ENCODE data around the gene PARP3.
"Not testable (repeated sequence)": the region's sequence is repeated elsewhere in the genome, so short reads cannot be mapped to it uniquely, and the experiment has no call there.

The PARP3 gene

GRCh38 chr3:51982838-51983577, 40.8 kb downstream of the PARP3 start, which contains the start of gene ACY1:
ACY1 (plus strand) TSS chr3:51983535; CDS start chr3:51984065, 530 bp downstream.
- Histone ChIP-seq H3K27ac (peak within 1 kb of the TSS; percentile 78 to 95 (median 86)), H3K4me1 (peaks cover 33 to 48% (median 41%) of the 10 kb centered on the region in 10 experiments), H3K36me3 (peaks cover 0 to 19% (median 8%) of the 10 kb centered on the region in 11 experiments; a peak in 8 of 22 replicates), H3K4me2 (peak within 1 kb of the TSS; percentile 87 to 97 (median 93)), H3K4me3 (peak within 1 kb of the TSS; percentile 59 to 84 (median 68)), H3K9me3 (replicated peaks in 1 of 11) (0 out of 22 replicates have a peak, but pooled peaks cover 0 to 7% (median 0%) of the 10 kb centered on the region in 11 experiments), H3K27me3 (no peaks in the 10 kb centered on the region), H4K20me1 (peaks cover 0 to 16% (median 0%) of the 10 kb centered on the region in 11 experiments; a peak in 8 of 22 replicates), H3K9ac (peak within 1 kb of the TSS; percentile 80 to 92 (median 87))
- no peak for TF ChIP-seq Cebpa-rat (IDR thresholded peaks at IDR 0.05)

GRCh38 chr3:51983578-51984268, 41.6 kb downstream of the PARP3 start:
- Histone ChIP-seq H3K4me1 (peaks cover 32 to 45% (median 41%) of the 10 kb centered on the region in 10 experiments), H3K27ac (peak overlapping the region; percentile 78 to 95 (median 86)), H3K9ac (peak overlapping the region; percentile 80 to 92 (median 87)), H3K9me3 (replicated peaks in 1 of 11) (0 out of 22 replicates have a peak, but pooled peaks cover 0 to 7% (median 0%) of the 10 kb centered on the region in 11 experiments), H4K20me1 (peaks cover 0 to 23% (median 5%) of the 10 kb centered on the region in 11 experiments; a peak in 13 of 22 replicates), H3K27me3 (no peaks in the 10 kb centered on the region), H3K36me3 (peaks cover 0 to 19% (median 8%) of the 10 kb centered on the region in 11 experiments; a peak in 8 of 22 replicates), H3K4me3 (peak overlapping the region; percentile 59 to 84 (median 68)), H3K4me2 (peak overlapping the region; percentile 87 to 97 (median 93))
- no peak for TF ChIP-seq Cebpa-rat (IDR thresholded peaks at IDR 0.05)

- peaks cover 0 to 21% (median 8%) of the 10 kb centered on the region in 11 experiments; a peak in 9 of 22 replicates for H3K36me3 ChIP-seq
- peak overlapping the region; percentile 87 to 97 (median 93) for H3K4me2 ChIP-seq
- no peaks in the 10 kb centered on the region for H3K27me3 ChIP-seq
- H3K27ac ChIP-seq, result peak overlapping the region; percentile 78 to 95 (median 86); a peak in 19 of 22 replicates
- H4K20me1 ChIP-seq, result peaks cover 0 to 29% (median 11%) of the 10 kb centered on the region in 11 experiments; a peak in 15 of 22 replicates
- peaks cover 32 to 45% (median 41%) of the 10 kb centered on the region in 10 experiments for H3K4me1 ChIP-seq
- H3K9me3 ChIP-seq (replicated peaks in 1 of 11), result 0 out of 22 replicates have a peak, but pooled peaks cover 0 to 7% (median 0%) of the 10 kb centered on the region in 11 experiments
- peak overlapping the region in 8 of 10 experiments; percentile 59 to 84 (median 68); a peak in 10 of 20 replicates for H3K4me3 ChIP-seq
- H3K9ac ChIP-seq, result peak overlapping the region; percentile 80 to 92 (median 87); a peak in 21 of 22 replicates
- no peak for TF ChIP-seq Cebpa-rat (IDR thresholded peaks at IDR 0.05)
Measured at GRCh38 chr3:51984269-51984647, 42.1 kb downstream of the PARP3 start.

- H3K4me3 ChIP-seq, result no peak overlapping the region
- H3K9ac ChIP-seq, result peak overlapping the region in 4 of 11 experiments; percentile 4 to 85 (median 49); a peak in 5 of 22 replicates
- peak overlapping the region in 8 of 11 experiments; percentile 7 to 97 (median 93); a peak in 12 of 22 replicates for H3K4me2 ChIP-seq
- peaks cover 32 to 48% (median 42%) of the 10 kb centered on the region in 10 experiments for H3K4me1 ChIP-seq
- H3K27ac ChIP-seq, result peak overlapping the region in 1 of 11 experiments; percentile 4; a peak in 2 of 22 replicates
- H4K20me1 ChIP-seq, result peaks cover 0 to 37% (median 19%) of the 10 kb centered on the region in 11 experiments; a peak in 17 of 22 replicates
- H3K36me3 ChIP-seq, result peaks cover 0 to 18% (median 7%) of the 10 kb centered on the region in 11 experiments; a peak in 8 of 22 replicates
- 0 out of 22 replicates have a peak, but pooled peaks cover 0 to 3% (median 0%) of the 10 kb centered on the region in 11 experiments for H3K9me3 ChIP-seq (replicated peaks in 1 of 11)
- no peak for TF ChIP-seq Cebpa-rat (IDR thresholded peaks at IDR 0.05)
- no peaks in the 10 kb centered on the region for H3K27me3 ChIP-seq
Measured at GRCh38 chr3:51985063-51985462, 42.9 kb downstream of the PARP3 start.

GRCh38 chr3:51986010-51986947, 44.1 kb downstream of the PARP3 start:
- no peak overlapping the region for H3K4me2 ChIP-seq

GRCh38 chr3:51987568-51987967, 45.4 kb downstream of the PARP3 start:
- no peak overlapping the region for H3K27ac ChIP-seq
- no peaks in the 10 kb centered on the region for H3K27me3 ChIP-seq
- H3K4me3 ChIP-seq, result no peak overlapping the region
- H3K9me3 ChIP-seq (replicated peaks in 1 of 11), result no peaks in the 10 kb centered on the region
- no peak overlapping the region for H3K4me2 ChIP-seq
- TF ChIP-seq Cebpa-rat (IDR thresholded peaks at IDR 0.05), result no peak
- H3K9ac ChIP-seq, result peak overlapping the region in 2 of 11 experiments; percentile 15 to 26; a peak in 1 of 22 replicates
- peaks cover 15 to 62% (median 38%) of the 10 kb centered on the region in 11 experiments; a peak in 21 of 22 replicates for H4K20me1 ChIP-seq
- H3K4me1 ChIP-seq, result peaks cover 27 to 48% (median 35%) of the 10 kb centered on the region in 10 experiments
- H3K36me3 ChIP-seq, result peaks cover 14 to 23% (median 15%) of the 10 kb centered on the region in 11 experiments

More at GRCh38 chr3:51986010-51986947, 44.1 kb downstream of the PARP3 start:
- peaks cover 2 to 49% (median 25%) of the 10 kb centered on the region in 11 experiments; a peak in 18 of 22 replicates for H4K20me1 ChIP-seq
- TF ChIP-seq Cebpa-rat (IDR thresholded peaks at IDR 0.05), result no peak
- peaks cover 27 to 48% (median 35%) of the 10 kb centered on the region in 10 experiments for H3K4me1 ChIP-seq
- peak overlapping the region in 4 of 11 experiments; percentile 14 to 27 (median 22); a peak in 3 of 22 replicates for H3K9ac ChIP-seq
- H3K27me3 ChIP-seq, result no peaks in the 10 kb centered on the region
- peaks cover 1 to 10% (median 2%) of the 10 kb centered on the region in 11 experiments for H3K36me3 ChIP-seq
- H3K27ac ChIP-seq, result peak overlapping the region in 1 of 11 experiments; percentile 5; a peak in 1 of 22 replicates
- H3K9me3 ChIP-seq (replicated peaks in 1 of 11), result no peaks in the 10 kb centered on the region
- no peak overlapping the region for H3K4me3 ChIP-seq

GRCh38 chr3:51988286-51989146, 46.4 kb downstream of the PARP3 start:
- H3K36me3 ChIP-seq, result peaks cover 24 to 33% (median 24%) of the 10 kb centered on the region in 11 experiments
- H3K4me2 ChIP-seq, result no peak overlapping the region
- TF ChIP-seq Cebpa-rat (IDR thresholded peaks at IDR 0.05), result no peak
- H3K9me3 ChIP-seq (replicated peaks in 1 of 11), result no peaks in the 10 kb centered on the region
- H3K4me3 ChIP-seq, result no peak overlapping the region
- peaks cover 33 to 48% (median 42%) of the 10 kb centered on the region in 10 experiments for H3K4me1 ChIP-seq
- peaks cover 24 to 71% (median 47%) of the 10 kb centered on the region in 11 experiments; a peak in 21 of 22 replicates for H4K20me1 ChIP-seq
- H3K9ac ChIP-seq, result peak overlapping the region in 2 of 11 experiments; percentile 13 to 29; a peak in 2 of 22 replicates
- H3K27ac ChIP-seq, result no peak overlapping the region
- H3K27me3 ChIP-seq, result no peaks in the 10 kb centered on the region

GRCh38 chr3:51990501-51990971, 48.4 kb downstream of the PARP3 start:
- peaks cover 37 to 46% (median 38%) of the 10 kb centered on the region in 10 experiments for H3K4me1 ChIP-seq
- not testable (repeated sequence) for H3K9me3 ChIP-seq (replicated peaks in 1 of 11); H3K4me2 ChIP-seq; H3K27me3 ChIP-seq; H3K4me3 ChIP-seq
- peaks cover 35 to 87% (median 60%) of the 10 kb centered on the region in 11 experiments; a peak in 21 of 22 replicates for H4K20me1 ChIP-seq
- peaks cover 40 to 51% (median 42%) of the 10 kb centered on the region in 11 experiments for H3K36me3 ChIP-seq
- peak overlapping the region in 6 of 11 experiments; percentile 16 to 49 (median 30); a peak in 9 of 22 replicates for H3K27ac ChIP-seq
- H3K9ac ChIP-seq, result peak overlapping the region in 4 of 11 experiments; percentile 13 to 23 (median 16); a peak in 2 of 22 replicates
